ENCODE results near the gene SPDYE9.
"Not testable (repeated sequence)": the region's sequence is repeated elsewhere in the genome, so short reads cannot be mapped to it uniquely, and the experiment has no call there.

DNA sequence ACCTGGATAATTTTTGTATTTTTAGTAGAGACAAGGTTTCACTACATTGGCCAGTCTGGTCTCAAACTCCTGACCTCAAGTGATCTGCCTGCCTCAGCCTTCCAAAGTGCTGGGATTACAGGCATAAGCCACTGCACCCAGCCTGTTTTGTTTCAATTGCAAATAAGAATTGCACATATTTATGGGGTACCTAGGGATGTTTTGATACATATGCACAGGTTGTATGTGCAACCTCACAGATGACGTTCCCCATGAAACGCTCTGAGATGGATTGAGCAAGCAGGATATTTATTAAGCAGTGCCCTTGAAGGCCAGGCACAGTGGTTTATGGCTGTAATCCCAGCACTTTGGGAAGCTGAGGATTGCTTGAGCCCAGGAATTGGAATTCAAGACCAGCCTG lies 44.8 kb upstream of the SPDYE9 start:
- TF ChIP-seq, protein P1, sequence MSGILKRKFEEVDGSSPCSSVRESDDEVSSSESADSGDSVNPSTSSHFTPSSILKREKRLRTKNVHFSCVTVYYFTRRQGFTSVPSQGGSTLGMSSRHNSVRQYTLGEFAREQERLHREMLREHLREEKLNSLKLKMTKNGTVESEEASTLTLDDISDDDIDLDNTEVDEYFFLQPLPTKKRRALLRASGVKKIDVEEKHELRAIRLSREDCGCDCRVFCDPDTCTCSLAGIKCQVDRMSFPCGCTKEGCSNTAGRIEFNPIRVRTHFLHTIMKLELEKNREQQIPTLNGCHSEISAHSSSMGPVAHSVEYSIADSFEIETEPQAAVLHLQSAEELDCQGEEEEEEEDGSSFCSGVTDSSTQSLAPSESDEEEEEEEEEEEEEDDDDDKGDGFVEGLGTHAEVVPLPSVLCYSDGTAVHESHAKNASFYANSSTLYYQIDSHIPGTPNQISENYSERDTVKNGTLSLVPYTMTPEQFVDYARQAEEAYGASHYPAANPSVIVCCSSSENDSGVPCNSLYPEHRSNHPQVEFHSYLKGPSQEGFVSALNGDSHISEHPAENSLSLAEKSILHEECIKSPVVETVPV (CRISPR knock-in tag; IDR thresholded peaks at IDR 0.05) = not testable (repeated sequence)
- TF ChIP-seq ZFP3 (CRISPR knock-in tag; IDR thresholded peaks at IDR 0.05); RARB (CRISPR knock-in tag; IDR thresholded peaks at IDR 0.05); SNAI2 (CRISPR knock-in tag; IDR thresholded peaks at IDR 0.05); ZNF8 (CRISPR knock-in tag; IDR thresholded peaks at IDR 0.05); PPARA (CRISPR knock-in tag; IDR thresholded peaks at IDR 0.05; ENCODE audit: borderline replicate concordance): not testable (repeated sequence)
- TF ChIP-seq, protein P2, sequence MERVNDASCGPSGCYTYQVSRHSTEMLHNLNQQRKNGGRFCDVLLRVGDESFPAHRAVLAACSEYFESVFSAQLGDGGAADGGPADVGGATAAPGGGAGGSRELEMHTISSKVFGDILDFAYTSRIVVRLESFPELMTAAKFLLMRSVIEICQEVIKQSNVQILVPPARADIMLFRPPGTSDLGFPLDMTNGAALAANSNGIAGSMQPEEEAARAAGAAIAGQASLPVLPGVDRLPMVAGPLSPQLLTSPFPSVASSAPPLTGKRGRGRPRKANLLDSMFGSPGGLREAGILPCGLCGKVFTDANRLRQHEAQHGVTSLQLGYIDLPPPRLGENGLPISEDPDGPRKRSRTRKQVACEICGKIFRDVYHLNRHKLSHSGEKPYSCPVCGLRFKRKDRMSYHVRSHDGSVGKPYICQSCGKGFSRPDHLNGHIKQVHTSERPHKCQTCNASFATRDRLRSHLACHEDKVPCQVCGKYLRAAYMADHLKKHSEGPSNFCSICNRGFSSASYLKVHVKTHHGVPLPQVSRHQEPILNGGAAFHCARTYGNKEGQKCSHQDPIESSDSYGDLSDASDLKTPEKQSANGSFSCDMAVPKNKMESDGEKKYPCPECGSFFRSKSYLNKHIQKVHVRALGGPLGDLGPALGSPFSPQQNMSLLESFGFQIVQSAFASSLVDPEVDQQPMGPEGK (CRISPR knock-in tag; IDR thresholded peaks at IDR 0.05; ENCODE audit: borderline replicate concordance) = not testable (repeated sequence)
- TF ChIP-seq, protein P3, sequence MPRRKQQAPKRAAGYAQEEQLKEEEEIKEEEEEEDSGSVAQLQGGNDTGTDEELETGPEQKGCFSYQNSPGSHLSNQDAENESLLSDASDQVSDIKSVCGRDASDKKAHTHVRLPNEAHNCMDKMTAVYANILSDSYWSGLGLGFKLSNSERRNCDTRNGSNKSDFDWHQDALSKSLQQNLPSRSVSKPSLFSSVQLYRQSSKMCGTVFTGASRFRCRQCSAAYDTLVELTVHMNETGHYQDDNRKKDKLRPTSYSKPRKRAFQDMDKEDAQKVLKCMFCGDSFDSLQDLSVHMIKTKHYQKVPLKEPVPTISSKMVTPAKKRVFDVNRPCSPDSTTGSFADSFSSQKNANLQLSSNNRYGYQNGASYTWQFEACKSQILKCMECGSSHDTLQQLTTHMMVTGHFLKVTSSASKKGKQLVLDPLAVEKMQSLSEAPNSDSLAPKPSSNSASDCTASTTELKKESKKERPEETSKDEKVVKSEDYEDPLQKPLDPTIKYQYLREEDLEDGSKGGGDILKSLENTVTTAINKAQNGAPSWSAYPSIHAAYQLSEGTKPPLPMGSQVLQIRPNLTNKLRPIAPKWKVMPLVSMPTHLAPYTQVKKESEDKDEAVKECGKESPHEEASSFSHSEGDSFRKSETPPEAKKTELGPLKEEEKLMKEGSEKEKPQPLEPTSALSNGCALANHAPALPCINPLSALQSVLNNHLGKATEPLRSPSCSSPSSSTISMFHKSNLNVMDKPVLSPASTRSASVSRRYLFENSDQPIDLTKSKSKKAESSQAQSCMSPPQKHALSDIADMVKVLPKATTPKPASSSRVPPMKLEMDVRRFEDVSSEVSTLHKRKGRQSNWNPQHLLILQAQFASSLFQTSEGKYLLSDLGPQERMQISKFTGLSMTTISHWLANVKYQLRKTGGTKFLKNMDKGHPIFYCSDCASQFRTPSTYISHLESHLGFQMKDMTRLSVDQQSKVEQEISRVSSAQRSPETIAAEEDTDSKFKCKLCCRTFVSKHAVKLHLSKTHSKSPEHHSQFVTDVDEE (CRISPR knock-in tag; IDR thresholded peaks at IDR 0.05) = not testable (repeated sequence)

Data from SK-N-SH treated with all-trans-retinoic acid at 6 μM for 48 hours (cell line).